GM21619 (cell line): ENCODE measurements around the gene ARHGAP4.

Source experiments
- ATAC-seq: cut with Tn5 transposase; IDR thresholded peaks from one replicate; pipeline ENCODE4 v1.9.1; 2021; ENCODE audit not compliant: unreplicated experiment

ARHGAP4 gene

DNA sequence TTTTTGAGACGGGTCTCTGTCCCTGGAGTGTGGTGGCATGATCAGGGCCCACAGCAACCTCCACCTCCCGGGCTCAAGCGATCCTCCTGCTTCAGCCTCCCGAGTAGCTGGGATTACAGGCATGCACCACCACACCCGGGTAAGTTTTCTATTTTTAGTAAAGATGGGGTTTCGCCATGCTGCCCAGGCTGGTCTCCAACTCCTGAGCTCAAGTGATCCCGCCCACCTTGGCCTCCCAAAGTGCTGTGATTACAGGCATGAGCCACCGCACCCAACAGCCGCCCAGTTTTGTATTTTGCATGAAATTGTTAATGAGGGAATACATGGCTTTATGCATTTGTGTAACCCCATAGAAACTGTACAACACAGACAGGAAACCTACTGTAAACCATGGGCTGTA is 2.8 kb upstream of the ARHGAP4 start:
- no peak for ATAC-seq

DNA sequence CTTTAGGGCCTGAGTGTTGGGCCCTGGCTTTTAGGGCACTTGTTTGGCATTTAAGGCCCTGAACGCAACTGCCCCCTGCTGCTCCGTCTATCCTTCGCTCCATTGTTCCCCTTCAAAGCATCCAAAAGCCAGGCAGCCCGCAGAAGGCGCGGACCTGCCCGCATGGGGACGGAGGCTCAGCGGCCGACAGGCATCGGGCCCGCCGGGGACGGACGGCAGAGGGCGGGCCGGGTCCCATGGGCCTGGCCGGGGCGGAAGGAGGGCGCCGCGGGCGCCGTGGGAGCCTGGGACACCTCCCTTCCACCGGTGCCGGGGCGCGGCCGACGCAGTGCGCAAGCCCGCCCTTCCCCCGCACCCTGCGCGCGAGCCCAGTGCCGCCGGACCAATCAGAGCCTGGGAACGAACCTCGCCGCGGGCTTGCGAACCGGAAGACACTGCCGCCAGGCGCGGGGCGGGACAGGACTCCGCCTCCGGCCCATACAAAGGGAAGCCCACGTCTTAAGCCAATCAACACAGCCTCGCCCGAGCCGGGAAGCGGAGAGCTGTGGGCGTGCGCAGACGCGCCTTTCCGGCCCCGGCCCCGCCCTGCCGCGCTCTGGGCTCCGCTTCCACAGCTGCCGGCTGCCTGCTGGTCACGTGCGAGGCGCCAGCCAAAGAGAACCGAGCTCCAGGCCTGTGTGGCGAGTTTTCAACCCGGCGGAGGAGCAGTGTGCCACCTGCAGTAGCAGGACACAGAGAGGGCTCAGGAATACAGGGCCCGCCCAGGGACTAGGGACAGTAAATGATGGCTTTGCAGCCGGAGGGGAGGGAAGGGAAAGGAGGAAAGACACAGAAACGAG is 2.1 kb upstream of the ARHGAP4 start:
- ATAC-seq, result peak; percentile 64

DNA sequence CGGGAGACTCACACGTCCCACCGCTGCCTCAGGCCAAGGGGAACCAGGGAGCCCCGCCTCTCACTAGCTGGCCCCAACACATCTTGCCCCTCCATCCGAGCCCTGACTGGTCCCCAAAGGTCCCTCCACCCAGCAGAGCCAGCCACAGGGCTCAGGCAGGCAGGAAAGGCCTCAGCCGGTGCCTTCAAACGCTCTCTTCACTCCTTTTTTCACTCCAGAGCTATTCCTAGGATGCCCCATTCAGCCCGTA is 1.5 kb upstream of the ARHGAP4 start:
- no peak for ATAC-seq

DNA sequence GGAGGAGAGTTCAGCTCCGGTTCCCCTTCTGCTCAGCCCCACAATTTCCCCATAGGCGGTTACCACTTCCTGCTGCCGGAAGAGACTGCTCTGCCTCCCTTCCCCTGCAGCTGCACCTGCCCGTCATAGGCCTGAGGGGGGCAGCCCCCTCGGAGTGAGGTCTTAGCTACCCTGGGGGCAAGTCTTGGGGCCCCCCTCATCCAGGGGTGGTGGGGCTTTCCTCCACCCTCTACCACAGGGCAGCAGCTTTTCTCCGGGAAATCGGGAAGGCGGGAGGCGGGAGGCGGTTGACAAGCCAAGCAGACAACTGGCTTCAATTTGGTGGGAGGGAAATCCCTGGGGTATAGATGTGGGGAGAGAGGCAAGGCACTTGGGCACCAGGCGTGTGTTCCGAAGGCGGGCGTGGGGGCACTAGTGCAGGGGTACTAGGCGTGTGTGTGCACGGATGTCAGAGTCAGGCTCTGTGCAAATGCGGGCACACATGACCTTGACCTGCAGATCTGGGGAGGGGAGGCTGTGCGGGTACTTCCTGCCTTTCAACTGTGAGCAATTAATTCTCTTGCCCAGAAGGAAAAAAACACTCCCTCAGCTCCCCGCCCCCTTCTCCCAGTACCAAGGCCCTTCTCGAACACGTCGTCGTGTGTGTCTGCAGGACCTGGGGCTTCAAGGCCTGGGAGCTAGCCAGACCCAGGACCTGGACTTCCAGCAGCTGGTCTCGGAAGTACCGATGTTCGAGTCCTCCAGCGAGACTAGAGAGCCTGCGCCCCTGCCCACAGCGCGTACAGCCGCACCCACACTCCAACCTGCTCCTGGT is 1.0 kb upstream of the ARHGAP4 start:
- ATAC-seq, result peak; percentile 38

DNA sequence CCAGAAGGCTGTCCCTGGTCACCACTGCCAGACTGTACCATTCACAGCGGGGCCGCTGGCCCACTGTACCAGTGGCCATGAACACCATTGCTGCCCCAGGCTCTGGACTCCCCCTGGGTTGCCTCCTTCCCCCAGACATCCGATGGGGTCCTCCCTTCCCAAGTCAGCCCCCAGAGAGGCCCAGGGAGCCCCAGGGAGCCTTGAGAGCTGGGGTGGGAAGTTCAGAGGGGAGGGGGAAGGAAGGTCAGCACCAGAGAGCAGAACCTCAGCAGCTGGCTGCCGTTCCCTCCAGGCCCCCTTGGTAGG is 441 bp upstream of the ARHGAP4 start:
- ATAC-seq, result no peak

DNA sequence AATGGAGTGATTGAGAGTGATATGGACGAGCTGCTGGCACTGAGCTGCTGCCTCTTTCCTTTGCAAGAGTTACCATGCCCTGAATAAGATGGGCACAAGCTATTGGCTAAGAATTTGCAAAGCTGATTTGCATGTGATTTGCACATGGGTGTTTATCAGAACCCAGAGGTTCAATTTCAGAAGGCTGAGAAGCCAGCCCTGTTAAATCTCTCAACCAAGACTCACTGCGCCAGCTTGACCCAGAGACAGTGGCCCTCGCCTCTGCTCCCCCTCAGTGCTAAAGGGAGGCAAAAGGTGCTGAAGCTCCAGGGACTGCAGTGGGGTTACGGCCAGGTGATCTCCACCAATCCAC is 701 bp downstream of the ARHGAP4 start:
- ATAC-seq, result no peak

DNA sequence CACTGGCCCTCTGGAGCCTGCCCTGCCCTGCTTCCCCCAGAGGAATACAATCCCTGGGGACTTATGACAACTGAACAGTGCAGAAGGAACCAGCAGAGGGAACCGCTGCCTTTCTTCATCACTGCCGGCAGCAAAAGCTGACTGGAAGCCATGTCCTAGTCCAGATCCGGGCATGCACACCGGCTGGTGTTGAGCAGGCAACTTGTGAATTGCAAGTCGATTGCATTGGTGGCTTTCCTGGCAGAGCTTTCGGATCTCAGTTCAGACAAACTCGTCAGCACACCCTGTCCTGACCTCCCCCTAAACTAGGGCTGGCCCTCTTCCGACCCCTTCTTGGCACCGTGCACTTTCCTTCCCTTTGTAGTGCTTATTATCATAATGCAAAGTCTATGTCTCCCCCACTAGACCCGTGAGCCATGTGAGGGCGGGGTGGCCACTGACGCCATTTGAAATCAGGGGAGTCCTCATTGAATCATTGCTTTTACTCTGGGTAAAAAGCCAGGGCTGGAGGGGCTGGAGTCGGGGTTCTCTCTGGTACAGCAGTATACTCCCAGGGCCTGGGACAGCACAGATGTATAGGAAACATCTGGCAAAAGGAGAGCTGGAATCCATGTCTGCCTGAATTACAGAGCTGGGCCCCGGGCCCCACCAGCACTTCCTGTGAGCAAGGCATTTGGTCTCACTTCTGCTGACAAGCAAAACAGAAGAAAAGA is 1.8 kb downstream of the ARHGAP4 start:
- ATAC-seq, result no peak

DNA sequence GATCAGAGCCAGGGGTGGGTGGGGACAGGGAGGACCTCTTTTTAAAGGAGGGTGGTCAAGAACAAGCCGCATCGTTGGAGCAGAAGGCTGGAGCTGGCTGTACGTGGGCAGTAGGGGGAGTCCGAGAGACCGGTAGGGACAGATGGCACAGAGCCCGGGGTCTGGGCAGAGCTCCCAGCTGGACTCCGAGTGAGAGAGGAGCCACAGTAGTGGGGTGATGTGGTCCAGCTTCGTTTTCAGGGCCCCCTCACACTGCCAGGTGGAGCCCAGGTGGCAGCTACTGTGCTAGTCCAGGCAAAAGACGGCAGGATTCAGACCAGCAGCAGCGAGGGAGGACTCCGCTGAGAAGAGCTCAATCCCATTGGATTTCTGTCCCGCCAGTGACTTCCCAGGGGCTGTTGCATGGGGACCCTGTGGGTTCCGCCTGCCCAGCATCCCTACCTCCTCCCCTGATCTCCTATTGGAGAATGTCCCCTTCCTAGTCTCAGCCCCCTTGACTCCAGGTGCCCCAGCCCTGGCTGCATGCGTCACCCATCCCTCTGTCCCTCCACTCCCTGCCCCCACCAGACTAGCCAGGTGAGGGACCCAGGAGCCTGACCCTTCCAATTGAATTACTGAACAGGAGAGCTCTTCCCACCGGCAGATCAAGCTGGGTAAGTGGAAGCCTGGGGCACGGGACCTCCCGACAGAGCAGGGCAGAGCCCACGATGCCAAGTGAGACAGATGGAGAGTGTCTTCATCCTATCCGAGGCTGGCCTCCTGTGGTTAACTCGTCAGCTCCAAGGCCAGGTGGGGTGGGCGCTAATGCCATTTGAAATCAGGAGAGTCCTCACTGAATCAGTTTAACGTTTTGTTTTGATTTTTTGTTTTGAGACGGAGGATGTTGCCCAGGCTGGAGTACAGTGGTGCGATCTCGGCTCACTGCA is 2.9 kb downstream of the ARHGAP4 start:
- no peak for ATAC-seq

DNA sequence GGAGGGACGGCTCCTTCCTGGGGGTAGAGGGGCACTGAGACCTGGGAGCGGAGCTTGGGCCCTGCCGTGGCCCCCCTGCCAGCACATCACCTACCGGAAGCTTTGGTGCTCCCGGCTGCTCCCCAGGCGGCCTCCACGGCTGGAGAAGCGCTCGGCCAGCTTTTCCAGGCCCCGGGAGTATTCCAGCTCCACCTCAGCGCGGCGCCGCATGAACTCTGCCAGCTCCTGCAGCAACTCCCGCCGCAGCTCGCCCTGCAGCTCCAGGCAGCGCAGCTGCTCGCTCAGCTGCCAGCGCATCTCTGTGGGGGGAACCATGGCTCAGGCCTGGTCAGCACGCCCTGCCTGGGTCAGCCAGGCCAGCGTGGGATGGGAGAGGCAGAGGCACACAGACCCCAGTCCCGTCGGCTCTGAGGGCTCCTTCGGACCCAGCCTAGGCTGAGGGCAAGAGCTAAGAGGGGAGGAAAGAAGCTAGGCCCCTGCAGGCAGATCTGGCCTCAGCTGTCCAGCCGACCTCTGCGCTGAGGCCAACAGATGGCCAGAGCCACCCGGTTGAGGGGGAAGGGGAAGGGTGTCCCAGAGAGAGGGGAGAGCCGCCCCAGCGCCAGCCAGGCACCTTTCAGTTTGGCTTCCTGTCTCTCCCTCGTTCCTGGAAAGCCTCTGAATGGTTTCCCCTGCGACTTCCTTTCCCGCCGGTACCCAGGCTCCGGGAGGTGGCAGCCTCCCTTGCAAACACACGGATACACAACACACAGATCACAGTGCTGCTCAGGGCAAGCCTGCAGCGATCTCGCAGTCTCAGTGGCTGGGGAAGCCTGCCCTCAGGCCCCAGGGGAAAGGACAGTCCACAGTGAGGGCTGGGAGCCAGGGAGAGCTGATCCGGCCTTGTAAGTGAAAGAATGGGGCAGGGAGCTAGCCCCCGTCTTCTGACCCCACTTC is 4.3 kb downstream of the ARHGAP4 start:
- no peak for ATAC-seq

DNA sequence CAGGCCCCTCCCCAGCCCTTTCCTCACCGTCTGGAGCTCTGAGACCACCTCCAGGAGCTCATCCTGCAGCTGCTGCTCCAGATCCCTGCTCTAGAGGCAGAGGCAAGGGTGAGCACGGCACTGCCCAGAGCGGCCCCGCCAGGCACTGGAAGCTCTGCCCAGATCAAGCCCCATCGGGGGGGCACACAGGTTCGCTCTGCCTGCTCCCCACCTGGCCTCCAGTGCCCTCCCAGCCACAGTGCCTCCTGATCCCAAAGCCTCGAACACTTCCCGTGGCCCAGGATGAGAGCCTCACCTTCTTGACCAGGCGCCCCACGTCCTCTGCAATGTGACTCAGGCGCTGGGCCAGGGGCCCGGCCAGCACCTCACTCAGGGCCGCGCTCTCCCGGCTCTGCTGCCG is 5.0 kb downstream of the ARHGAP4 start:
- ATAC-seq, result no peak

DNA sequence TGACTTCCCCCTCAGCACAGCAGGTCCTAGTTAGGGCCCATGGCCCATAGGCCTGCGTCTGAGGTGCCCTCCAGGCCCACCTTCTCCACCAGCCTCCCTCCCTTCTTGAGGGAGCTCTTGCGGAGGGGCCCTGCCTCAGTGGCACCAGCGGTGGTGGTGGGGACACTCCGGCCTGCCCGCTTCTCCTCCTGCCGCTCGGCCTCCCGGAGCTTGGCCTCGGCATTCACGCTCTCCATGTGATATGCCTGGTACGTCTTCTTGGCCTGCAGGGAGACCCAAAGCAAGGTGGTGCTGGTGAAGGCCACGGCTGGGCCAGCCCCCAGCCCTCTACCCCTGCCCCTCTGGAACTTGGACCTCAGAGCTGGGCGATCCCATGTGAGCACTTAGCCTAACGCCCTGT is 5.5 kb downstream of the ARHGAP4 start:
- no peak for ATAC-seq

DNA sequence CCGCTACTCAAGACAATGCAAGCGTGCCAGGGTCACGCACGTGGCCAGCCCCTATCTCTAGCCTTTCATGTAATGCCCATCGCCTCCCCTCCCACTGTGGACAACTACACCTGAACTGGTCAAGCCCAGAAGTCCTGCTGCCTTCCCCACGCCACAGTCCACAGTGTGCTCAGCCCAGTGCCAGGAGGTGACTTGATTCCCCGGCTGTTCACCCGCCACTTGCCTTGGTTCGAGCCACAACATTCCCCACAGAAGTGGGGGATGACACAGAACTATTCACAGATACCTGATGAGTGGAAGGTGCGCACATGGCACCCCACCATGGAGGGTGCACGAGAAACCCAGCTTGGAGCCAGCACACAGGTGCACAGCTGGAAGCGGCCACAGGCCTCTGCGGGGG is 6.8 kb downstream of the ARHGAP4 start:
- ATAC-seq, result no peak

DNA sequence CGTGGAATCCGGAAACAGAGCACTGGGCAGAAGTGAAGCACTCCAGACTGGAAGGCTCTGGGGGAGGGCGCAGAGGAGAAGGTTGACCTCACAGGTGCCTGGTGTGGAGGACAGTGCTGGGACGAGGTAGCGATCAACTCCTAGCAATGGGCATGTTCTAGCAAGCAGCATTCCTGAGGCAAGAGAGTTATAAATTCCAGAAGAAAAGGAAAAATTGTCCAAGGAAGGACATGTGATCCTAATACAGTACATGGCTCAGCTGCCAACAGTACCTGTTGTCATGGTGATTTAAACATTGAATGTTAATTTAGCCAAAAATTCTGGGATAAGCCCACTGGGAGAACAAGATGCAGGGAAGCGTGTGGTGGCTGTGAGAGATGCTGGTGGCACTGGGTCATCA is 8.2 kb downstream of the ARHGAP4 start:
- ATAC-seq, result no peak

DNA sequence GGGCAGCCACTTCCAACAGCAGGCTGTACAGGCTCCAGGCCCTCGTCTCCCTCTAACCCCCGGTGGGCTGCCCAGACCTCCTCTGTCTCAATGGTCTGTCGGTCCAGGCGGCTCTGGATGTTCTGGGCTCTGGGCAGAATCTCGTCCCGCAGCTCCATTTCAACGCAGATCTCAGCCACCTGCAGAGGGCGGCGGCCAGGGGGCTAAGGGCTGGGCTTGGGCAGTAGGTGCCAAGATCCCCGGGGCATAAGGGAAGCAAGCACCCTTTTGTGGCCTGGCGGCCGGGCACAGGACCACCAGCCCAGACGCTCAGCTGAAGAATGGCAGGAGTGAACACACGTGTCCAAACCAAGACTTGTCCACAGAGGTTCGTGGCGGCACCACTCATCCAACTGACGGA is 12.4 kb downstream of the ARHGAP4 start:
- ATAC-seq, result no peak

DNA sequence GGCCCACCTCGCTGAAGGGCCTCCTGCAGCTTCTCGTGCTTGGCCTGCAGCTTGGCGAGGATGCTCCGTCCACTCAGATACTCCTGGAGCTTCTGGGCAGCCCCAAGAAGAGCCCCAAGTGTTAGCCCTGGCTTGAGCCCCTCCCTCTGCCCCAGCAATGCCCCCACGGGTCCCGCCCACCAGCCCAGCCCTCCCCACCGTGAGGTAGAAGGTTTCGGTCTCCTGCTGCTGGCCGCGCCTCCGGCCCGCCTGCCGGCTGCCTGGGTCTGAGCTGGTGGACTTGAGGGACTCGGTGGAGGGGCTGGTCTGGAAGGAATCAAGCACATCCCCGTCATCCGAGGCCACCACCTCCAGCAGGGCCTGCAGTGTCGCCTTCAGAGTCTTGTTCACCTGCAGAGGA is 12.9 kb downstream of the ARHGAP4 start:
- no peak for ATAC-seq

DNA sequence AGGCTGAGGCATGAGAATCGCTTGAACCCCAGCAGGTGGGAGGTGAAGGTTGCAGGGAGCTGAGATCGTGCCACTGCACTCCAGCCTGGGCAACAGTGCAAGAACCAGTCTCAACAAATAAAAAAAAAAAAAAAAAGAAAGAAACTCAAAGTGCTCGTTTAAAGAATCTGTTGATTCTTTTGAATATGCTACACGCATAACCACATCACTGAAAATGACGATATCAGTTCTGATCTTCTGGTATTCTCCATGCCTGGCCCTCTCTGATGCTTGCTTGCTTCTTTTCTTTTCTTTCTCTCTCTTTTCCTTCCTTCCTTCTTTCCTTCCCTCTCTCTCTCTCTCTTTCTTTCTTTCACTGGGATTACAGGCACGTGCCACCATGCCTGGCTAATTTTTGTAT is 14.3 kb downstream of the ARHGAP4 start:
- no peak for ATAC-seq

DNA sequence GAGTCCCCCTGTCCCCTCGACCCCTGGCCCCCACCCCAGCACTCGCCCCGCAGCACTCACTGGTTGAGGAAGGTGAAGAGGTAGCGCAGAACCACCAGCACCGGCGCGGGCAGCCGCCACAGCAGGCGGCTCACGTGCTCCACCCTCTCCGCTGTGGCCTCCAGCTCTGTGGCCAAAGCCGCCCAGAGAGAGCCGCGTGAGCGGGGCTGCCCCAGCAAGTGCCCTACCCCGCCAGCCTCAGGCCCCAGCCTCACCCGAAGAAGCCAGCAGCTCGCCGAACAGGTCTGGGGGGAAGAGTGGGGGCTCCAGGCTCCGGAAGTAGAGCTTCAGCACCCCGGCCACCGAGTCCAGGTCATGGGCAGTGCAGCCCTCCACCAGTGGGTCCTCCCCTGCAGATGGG is 15.6 kb downstream of the ARHGAP4 start:
- no peak for ATAC-seq

DNA sequence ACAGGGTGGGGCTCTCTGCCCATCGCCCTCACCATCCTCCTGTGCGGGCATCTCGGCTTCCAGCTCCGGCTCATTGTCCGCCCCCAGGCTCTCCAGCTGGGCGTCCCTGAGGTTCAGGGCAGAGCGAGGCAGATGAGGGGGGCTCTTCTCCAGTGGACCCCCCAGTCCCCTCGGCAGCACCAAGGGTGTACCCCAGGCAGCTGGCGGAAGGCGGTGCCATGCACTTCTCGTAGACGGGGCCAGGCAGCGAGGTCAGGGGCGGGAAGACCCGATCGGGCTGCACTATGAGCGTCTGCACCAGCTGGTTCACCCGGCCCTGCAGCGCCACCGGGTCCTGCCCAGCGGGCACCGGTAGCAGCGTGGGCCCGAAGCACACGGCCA is 16.1 kb downstream of the ARHGAP4 start:
- no peak for ATAC-seq

DNA sequence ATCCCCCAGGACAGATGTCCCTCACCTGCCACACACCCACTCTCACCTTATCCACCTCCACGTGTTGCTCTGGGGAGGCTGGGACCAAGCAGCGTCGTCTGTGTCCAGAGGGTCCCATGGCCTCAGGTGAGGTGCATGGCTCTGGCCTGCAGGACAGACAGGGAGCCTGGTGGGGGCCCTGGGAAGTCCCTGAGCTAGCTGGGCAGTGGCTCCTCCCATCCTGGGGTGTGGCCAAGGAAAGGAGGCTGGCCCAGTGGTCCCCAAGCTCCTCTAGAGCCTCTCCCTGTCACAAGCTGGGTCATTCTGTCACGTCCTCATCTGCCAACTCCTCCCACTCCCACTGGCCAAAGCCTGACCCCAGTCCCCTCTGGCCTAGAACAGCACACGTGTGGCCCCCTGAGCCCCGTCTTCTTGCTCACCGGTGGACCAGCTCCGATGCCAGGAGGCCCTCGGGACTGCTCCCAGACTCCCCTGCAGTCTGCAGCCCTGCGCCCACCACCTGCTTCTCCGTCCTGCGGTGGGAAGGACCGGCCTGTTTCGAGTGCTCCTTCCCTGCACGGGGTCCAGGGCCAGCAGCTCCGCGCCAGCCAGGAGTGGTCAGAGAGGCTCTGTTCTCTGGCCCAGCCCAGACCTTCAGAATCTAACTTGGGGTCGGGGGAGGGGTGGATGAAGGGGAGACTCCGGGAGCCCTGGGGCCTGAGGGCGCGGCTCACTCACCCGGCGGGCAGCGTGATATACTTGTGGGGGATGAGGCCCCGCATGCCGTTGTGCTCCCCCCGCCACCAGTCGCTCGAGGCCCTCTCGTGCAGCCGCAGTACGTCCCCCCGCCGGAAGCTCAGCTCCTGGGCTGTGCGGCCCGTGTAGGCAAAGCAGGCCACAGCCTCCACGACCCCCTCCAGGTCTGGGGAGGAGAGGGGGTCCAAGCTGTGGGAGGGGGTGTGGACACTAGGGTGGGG is 16.8 kb downstream of the ARHGAP4 start:
- ATAC-seq, result no peak
